ENCODE measurements around the gene DNAJA3.

Gene DNAJA3

DNA sequence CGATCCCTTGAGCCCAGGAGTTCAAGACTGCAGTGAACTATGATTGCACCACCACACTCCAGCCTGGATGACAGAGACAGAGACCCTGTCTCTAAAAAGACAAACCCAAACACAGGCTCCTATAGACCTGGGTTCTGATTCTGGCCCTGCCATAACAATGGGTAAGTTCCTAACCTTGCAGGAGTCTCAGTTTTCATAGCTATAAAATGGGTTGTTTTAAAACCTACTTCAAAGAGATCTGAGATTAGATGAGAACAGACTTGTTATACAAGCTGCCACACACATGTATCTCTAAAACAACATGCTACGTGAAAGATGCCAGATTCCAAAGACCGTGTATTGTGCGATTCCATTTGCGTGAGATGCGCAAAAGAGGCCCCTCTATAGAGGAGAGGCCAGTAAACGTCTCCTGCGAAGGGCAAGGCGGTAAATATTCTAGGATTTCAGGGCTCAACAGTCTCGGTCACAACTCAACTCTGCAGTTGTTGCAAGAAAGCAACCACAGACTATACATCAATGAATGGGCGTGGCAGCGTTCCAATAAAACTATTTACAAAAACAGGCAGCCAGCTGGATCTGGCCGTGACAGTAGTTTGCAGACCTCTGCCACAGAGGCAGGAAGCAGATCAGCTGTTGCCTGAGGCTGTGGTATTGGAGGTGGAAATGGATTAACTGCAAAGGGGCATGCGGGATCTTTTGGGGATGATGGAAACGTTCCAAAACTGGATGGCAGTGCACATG, 15.2 kb upstream of the DNAJA3 start:
- H3K4me3 ChIP-seq (ENCODE audit: low read depth, low read length): no peak overlapping the region
- DNase-seq (ENCODE audit: low read depth): peak; percentile 96
- TF ChIP-seq, protein P1, sequence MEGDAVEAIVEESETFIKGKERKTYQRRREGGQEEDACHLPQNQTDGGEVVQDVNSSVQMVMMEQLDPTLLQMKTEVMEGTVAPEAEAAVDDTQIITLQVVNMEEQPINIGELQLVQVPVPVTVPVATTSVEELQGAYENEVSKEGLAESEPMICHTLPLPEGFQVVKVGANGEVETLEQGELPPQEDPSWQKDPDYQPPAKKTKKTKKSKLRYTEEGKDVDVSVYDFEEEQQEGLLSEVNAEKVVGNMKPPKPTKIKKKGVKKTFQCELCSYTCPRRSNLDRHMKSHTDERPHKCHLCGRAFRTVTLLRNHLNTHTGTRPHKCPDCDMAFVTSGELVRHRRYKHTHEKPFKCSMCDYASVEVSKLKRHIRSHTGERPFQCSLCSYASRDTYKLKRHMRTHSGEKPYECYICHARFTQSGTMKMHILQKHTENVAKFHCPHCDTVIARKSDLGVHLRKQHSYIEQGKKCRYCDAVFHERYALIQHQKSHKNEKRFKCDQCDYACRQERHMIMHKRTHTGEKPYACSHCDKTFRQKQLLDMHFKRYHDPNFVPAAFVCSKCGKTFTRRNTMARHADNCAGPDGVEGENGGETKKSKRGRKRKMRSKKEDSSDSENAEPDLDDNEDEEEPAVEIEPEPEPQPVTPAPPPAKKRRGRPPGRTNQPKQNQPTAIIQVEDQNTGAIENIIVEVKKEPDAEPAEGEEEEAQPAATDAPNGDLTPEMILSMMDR (conservative IDR thresholded peaks at IDR 0.05; ENCODE audit: low read depth, low read length): no peak

DNA sequence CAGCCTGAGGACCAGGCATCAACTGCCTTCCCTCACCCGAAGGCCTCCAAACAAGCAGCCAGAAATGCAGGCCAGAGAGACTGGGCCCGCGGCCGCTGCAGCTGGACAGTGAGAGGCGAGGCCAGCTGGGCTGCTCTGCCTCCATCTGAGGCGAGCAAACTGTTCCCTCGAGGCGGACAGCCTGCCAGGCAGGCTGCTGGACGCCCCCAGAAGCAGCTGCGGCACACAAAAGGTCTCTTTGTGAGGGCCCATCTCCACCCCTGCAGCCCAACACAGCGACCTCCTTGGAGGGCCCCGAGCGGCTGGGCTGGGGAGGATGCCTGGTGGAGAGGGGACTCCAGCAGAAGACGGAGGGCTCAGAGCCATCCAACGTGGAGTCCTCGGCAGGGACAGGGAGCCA, 14.0 kb upstream of the DNAJA3 start:
- TF ChIP-seq, protein P1 (conservative IDR thresholded peaks at IDR 0.05; ENCODE audit: low read depth, low read length): no peak

DNA sequence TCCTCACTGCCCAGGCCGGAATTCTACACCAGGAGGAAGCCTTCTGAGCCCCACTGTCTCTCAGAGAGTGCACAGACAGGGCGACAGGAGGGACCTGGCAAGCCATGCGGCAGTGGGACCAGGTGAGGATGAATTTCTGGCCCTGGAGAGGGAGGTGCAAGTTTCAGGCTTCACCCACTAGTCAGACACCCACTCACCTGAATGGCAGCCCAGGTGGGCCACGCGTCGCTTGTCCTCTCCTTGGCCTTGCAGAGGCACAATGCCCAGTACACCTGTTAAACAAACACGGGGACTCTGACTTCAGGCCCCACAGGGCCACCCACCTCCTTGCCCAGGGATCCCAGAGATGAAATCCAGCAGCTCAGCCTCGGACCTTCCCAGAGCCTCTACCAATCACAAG, 13.5 kb upstream of the DNAJA3 start:
- TF ChIP-seq, protein P1 (conservative IDR thresholded peaks at IDR 0.05; ENCODE audit: low read depth, low read length): no peak
- no peak for DNase-seq (ENCODE audit: low read depth)
- H3K4me3 ChIP-seq (ENCODE audit: low read depth, low read length): no peak overlapping the region

More for the DNA sequence above, 14.0 kb upstream of the DNAJA3 start:
- peak; percentile 37 for DNase-seq (ENCODE audit: low read depth)
- H3K4me3 ChIP-seq (ENCODE audit: low read depth, low read length): no peak overlapping the region

DNA sequence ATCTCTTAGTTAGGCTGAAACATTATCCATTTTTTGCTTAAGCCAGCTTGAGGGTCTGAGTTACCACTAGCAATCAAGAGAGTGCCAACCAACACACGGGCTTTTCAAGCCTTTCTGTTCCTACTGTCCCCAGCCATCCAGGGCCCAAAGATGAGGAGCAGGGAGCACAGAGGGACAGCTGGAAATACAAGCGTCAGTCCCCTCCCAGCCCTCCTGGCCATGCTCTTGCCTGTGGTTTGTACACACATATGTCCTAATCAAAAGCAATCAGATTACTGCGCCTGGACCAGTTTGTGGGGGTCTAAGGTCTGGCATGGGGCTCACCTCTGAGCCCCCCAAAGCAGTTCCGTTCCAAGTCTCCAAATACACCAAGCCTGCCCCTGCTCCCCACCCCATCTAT, 12.8 kb upstream of the DNAJA3 start:
- no peak for DNase-seq (ENCODE audit: low read depth)
- no peak overlapping the region for H3K4me3 ChIP-seq (ENCODE audit: low read depth, low read length)

DNA sequence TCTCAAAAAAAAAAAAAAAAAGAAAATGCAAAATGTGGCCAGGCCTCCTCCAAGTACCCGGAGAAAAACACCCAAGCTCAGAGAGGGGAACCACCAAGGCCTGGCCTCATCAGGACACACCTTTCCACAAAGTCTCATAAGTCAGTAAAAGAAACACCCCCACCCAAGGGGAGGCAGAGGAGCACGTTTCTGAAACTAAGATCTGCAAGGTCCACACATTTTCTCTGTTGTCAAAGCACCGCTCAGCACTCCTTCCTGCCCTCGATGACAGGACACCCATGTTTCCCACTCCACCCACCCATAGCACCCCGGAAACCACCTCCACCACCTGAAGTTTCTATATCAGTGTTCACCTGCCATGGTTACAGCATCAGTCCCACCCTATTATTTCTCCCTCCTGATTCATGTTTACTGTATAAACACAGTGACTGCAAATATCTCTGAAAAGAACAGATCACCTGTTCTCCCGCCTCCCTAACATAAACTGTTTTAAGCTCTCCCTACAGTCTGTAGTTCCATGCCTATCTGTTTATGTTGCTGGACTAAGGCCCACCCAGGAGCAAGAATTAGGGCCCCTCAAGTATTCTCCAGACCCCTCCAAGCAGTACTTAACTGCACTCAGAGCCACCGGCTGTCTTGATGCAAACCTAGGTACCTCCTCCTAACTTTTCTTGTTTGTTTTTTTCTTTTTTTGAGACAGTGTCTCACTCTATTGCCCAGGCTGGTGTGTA, 11.3 kb upstream of the DNAJA3 start:
- no peak for DNase-seq (ENCODE audit: low read depth)
- TF ChIP-seq, protein P1 (conservative IDR thresholded peaks at IDR 0.05; ENCODE audit: low read depth, low read length): no peak
- no peak overlapping the region for H3K4me3 ChIP-seq (ENCODE audit: low read depth, low read length)

More for the DNA sequence above, 12.8 kb upstream of the DNAJA3 start:
- TF ChIP-seq, protein P1 (conservative IDR thresholded peaks at IDR 0.05; ENCODE audit: low read depth, low read length): no peak

DNA sequence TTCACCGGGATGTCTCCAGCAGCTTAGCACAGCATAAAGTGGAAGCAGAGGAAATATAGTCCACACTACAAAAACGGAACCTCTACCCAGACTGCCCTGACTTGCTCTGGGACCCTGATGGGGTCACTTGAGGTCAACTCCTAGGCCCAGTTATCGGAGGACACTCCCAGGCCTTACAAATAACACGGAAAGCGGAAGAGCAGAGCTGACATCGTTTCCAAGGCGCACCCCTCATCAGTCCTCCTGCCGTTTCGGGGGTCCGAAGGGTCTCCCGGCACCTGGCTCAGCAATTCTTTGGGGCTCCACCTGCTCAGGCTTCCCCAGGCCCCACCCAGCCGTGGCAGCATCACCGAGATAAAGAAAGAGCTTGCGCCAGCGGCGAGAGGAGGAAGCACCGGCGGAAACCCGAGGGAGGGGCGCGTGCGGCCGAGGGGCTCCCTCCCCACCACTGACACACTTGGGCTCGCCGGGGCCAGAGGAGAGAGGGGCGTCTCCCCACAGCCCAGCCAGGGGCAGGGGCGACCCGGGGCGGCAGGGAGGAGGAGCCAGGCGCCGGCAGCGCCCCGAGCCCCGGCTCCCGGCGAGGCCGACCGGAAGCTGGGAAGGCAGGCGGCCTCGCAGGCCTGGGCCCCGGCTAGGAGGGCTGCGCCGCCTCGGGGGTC, 10.0 kb upstream of the DNAJA3 start:
- TF ChIP-seq, protein P1 (conservative IDR thresholded peaks at IDR 0.05; ENCODE audit: low read depth, low read length): no peak
- no peak for DNase-seq (ENCODE audit: low read depth)
- H3K4me3 ChIP-seq (ENCODE audit: low read depth, low read length): peak overlapping the region; percentile 78

Measured in choroid plexus epithelial cell (primary cell).